Fibroblast of villous mesenchyme (primary cell): ENCODE data around the gene SEPTIN5. TPM values are rescaled to one million over a fixed set of nuclear protein-coding genes. Genes with fewer than 3 reads are reported as not detected.

Source experiments
- DNase-seq: peaks from one replicate; pipeline ENCODE4 v3.0.0-alpha.2; 2010; ENCODE audit warnings: low read depth
- H3K4me3 ChIP-seq: 2 replicates; pipeline ENCODE4 v1.5.1; 2011; ENCODE audit warnings: low read depth, mild to moderate bottlenecking, low read length
- CTCF ChIP-seq: IDR thresholded peaks from 2 replicates; pipeline ENCODE4 v1.5.1; 2012; ENCODE audit warnings: low read depth, mild to moderate bottlenecking, low read length; ENCODE audit not compliant: insufficient read depth
- total RNA-seq: library from RNA; depleted of rRNA; stranded (reverse); fragments of >200 nt; gene quantifications from 2 replicates; pipeline ENCODE4 v1.2.3, GENCODE V29; 2012

The SEPTIN5 gene
- total RNA-seq, 1 donor, result 10.4 TPM

GRCh38 chr22:19719050-19719482, 4.8 kb downstream of the SEPTIN5 start:
- peak overlapping the region; percentile 63 for H3K4me3 ChIP-seq
- no peak for DNase-seq
- TF ChIP-seq CTCF, result no peak

GRCh38 chr22:19719488-19720021, 5.3 kb downstream of the SEPTIN5 start:
- TF ChIP-seq CTCF, result no peak
- DNase-seq, result no peak
- no peak overlapping the region for H3K4me3 ChIP-seq

GRCh38 chr22:19720150-19720827, 6.0 kb downstream of the SEPTIN5 start:
- TF ChIP-seq CTCF, result no peak
- DNase-seq, result no peak
- no peak overlapping the region for H3K4me3 ChIP-seq

- no peak for TF ChIP-seq CTCF
- no peak for DNase-seq
- H3K4me3 ChIP-seq, result no peak overlapping the region
Observed at GRCh38 chr22:19720999-19721329, 6.7 kb downstream of the SEPTIN5 start.

GRCh38 chr22:19721330-19722177, 7.3 kb downstream of the SEPTIN5 start:
- TF ChIP-seq CTCF, result no peak
- no peak for DNase-seq
- no peak overlapping the region for H3K4me3 ChIP-seq

GRCh38 chr22:19722178-19722981, 8.1 kb downstream of the SEPTIN5 start:
- TF ChIP-seq CTCF, result no peak
- DNase-seq, result no peak
- H3K4me3 ChIP-seq, result no peak overlapping the region
